ENCODE data around the gene SEMA3F.
"Not testable (repeated sequence)": the region's sequence is repeated elsewhere in the genome, so short reads cannot be mapped to it uniquely, and the experiment has no call there.

SEMA3F gene

GRCh38 chr3:50210176-50210509 is 55.0 kb downstream of the SEMA3F start:
- no peak overlapping the region for H3K4me3 ChIP-seq (ENCODE audit: low read depth in 1 of 2, low read length in 2 of 2)
- H3K36me3 ChIP-seq (ENCODE audit: control insufficient read depth in 1 of 2, insufficient read depth in 2 of 2, low read length in 2 of 2): no peaks in the 10 kb centered on the region
- no peak overlapping the region for H3K27ac ChIP-seq (ENCODE audit: low read length)
- H3K4me1 ChIP-seq (ENCODE audit: control insufficient read depth in 1 of 2, insufficient read depth in 2 of 2, low read length in 2 of 2): peaks cover 0 to 8% of the 10 kb centered on the region in 2 donors
- peaks cover 9% of the 10 kb centered on the region for H3K27me3 ChIP-seq (ENCODE audit: low read depth, low read length)
- no peaks in the 10 kb centered on the region for H3K9me3 ChIP-seq (ENCODE audit: control insufficient read depth in 1 of 2, low read length in 2 of 2)

GRCh38 chr3:50210510-50211367 is 55.6 kb downstream of the SEMA3F start:
- H3K27me3 ChIP-seq (ENCODE audit: low read depth, low read length): peaks cover 3% of the 10 kb centered on the region
- H3K36me3 ChIP-seq (ENCODE audit: control insufficient read depth in 1 of 2, insufficient read depth in 2 of 2, low read length in 2 of 2): no peaks in the 10 kb centered on the region
- H3K9me3 ChIP-seq (ENCODE audit: control insufficient read depth in 1 of 2, low read length in 2 of 2): no peaks in the 10 kb centered on the region
- no peak overlapping the region for H3K27ac ChIP-seq (ENCODE audit: low read length)
- peaks cover 0 to 2% of the 10 kb centered on the region in 2 donors for H3K4me1 ChIP-seq (ENCODE audit: control insufficient read depth in 1 of 2, insufficient read depth in 2 of 2, low read length in 2 of 2)
- H3K4me3 ChIP-seq (ENCODE audit: low read depth in 1 of 2, low read length in 2 of 2): no peak overlapping the region

GRCh38 chr3:50211368-50211717 is 56.2 kb downstream of the SEMA3F start:
- not testable (repeated sequence) for H3K9me3 ChIP-seq (ENCODE audit: control insufficient read depth in 1 of 2, low read length in 2 of 2); H3K27me3 ChIP-seq (ENCODE audit: low read depth, low read length); H3K27ac ChIP-seq (ENCODE audit: low read length); H3K4me3 ChIP-seq (ENCODE audit: low read depth in 1 of 2, low read length in 2 of 2); H3K36me3 ChIP-seq (ENCODE audit: control insufficient read depth in 1 of 2, insufficient read depth in 2 of 2, low read length in 2 of 2); H3K4me1 ChIP-seq (ENCODE audit: control insufficient read depth in 1 of 2, insufficient read depth in 2 of 2, low read length in 2 of 2)

- no peaks in the 10 kb centered on the region for H3K9me3 ChIP-seq (ENCODE audit: control insufficient read depth in 1 of 2, low read length in 2 of 2)
- H3K4me3 ChIP-seq (ENCODE audit: low read depth in 1 of 2, low read length in 2 of 2): no peak overlapping the region
- H3K27me3 ChIP-seq (ENCODE audit: low read depth, low read length): no peaks in the 10 kb centered on the region
- no peaks in the 10 kb centered on the region for H3K36me3 ChIP-seq (ENCODE audit: control insufficient read depth in 1 of 2, insufficient read depth in 2 of 2, low read length in 2 of 2)
- no peak overlapping the region for H3K27ac ChIP-seq (ENCODE audit: low read length)
- H3K4me1 ChIP-seq (ENCODE audit: control insufficient read depth in 1 of 2, insufficient read depth in 2 of 2, low read length in 2 of 2): no peaks in the 10 kb centered on the region
These were observed 56.8 kb downstream of the SEMA3F start for GRCh38 chr3:50211930-50212329.

- H3K27ac ChIP-seq (ENCODE audit: low read length): no peak overlapping the region
- no peaks in the 10 kb centered on the region for H3K9me3 ChIP-seq (ENCODE audit: control insufficient read depth in 1 of 2, low read length in 2 of 2)
- H3K27me3 ChIP-seq (ENCODE audit: low read depth, low read length): no peaks in the 10 kb centered on the region
- no peaks in the 10 kb centered on the region for H3K4me1 ChIP-seq (ENCODE audit: control insufficient read depth in 1 of 2, insufficient read depth in 2 of 2, low read length in 2 of 2)
- no peak overlapping the region for H3K4me3 ChIP-seq (ENCODE audit: low read depth in 1 of 2, low read length in 2 of 2)
- H3K36me3 ChIP-seq (ENCODE audit: control insufficient read depth in 1 of 2, insufficient read depth in 2 of 2, low read length in 2 of 2): no peaks in the 10 kb centered on the region
These were observed 57.4 kb downstream of the SEMA3F start for GRCh38 chr3:50212502-50212901.

- Histone ChIP-seq H3K4me3 (ENCODE audit: low read depth in 1 of 2, low read length in 2 of 2) (no peak overlapping the region), H3K4me1 (ENCODE audit: control insufficient read depth in 1 of 2, insufficient read depth in 2 of 2, low read length in 2 of 2) (no peaks in the 10 kb centered on the region), H3K27me3 (ENCODE audit: low read depth, low read length) (no peaks in the 10 kb centered on the region), H3K27ac (ENCODE audit: low read length) (no peak overlapping the region), H3K9me3 (ENCODE audit: control insufficient read depth in 1 of 2, low read length in 2 of 2) (no peaks in the 10 kb centered on the region), H3K36me3 (ENCODE audit: control insufficient read depth in 1 of 2, insufficient read depth in 2 of 2, low read length in 2 of 2) (no peaks in the 10 kb centered on the region)
These were observed 57.8 kb downstream of the SEMA3F start for GRCh38 chr3:50212971-50213370.

GRCh38 chr3:50213373-50213772 is 58.2 kb downstream of the SEMA3F start:
- Histone ChIP-seq H3K4me3 (ENCODE audit: low read depth in 1 of 2, low read length in 2 of 2) (no peak overlapping the region), H3K4me1 (ENCODE audit: control insufficient read depth in 1 of 2, insufficient read depth in 2 of 2, low read length in 2 of 2) (no peaks in the 10 kb centered on the region), H3K36me3 (ENCODE audit: control insufficient read depth in 1 of 2, insufficient read depth in 2 of 2, low read length in 2 of 2) (no peaks in the 10 kb centered on the region), H3K27ac (ENCODE audit: low read length) (no peak overlapping the region), H3K27me3 (ENCODE audit: low read depth, low read length) (no peaks in the 10 kb centered on the region), H3K9me3 (ENCODE audit: control insufficient read depth in 1 of 2, low read length in 2 of 2) (no peaks in the 10 kb centered on the region)

- H3K27ac ChIP-seq (ENCODE audit: low read length): no peak overlapping the region
- no peaks in the 10 kb centered on the region for H3K36me3 ChIP-seq (ENCODE audit: control insufficient read depth in 1 of 2, insufficient read depth in 2 of 2, low read length in 2 of 2)
- no peaks in the 10 kb centered on the region for H3K27me3 ChIP-seq (ENCODE audit: low read depth, low read length)
These were observed 59.7 kb downstream of the SEMA3F start for GRCh38 chr3:50214824-50215223.

GRCh38 chr3:50215529-50215928 is 60.4 kb downstream of the SEMA3F start:
- Histone ChIP-seq H3K4me1 (ENCODE audit: control insufficient read depth in 1 of 2, insufficient read depth in 2 of 2, low read length in 2 of 2) (no peaks in the 10 kb centered on the region), H3K4me3 (ENCODE audit: low read depth in 1 of 2, low read length in 2 of 2) (no peak overlapping the region), H3K36me3 (ENCODE audit: control insufficient read depth in 1 of 2, insufficient read depth in 2 of 2, low read length in 2 of 2) (no peaks in the 10 kb centered on the region), H3K27me3 (ENCODE audit: low read depth, low read length) (no peaks in the 10 kb centered on the region), H3K9me3 (ENCODE audit: control insufficient read depth in 1 of 2, low read length in 2 of 2) (no peaks in the 10 kb centered on the region), H3K27ac (ENCODE audit: low read length) (no peak overlapping the region)

More at GRCh38 chr3:50214824-50215223, 59.7 kb downstream of the SEMA3F start:
- Histone ChIP-seq H3K9me3 (ENCODE audit: control insufficient read depth in 1 of 2, low read length in 2 of 2) (no peaks in the 10 kb centered on the region), H3K4me1 (ENCODE audit: control insufficient read depth in 1 of 2, insufficient read depth in 2 of 2, low read length in 2 of 2) (no peaks in the 10 kb centered on the region), H3K4me3 (ENCODE audit: low read depth in 1 of 2, low read length in 2 of 2) (no peak overlapping the region)

GRCh38 chr3:50217681-50218080 is 62.6 kb downstream of the SEMA3F start:
- Histone ChIP-seq H3K4me3 (ENCODE audit: low read depth in 1 of 2, low read length in 2 of 2) (no peak overlapping the region), H3K9me3 (ENCODE audit: control insufficient read depth in 1 of 2, low read length in 2 of 2) (no peaks in the 10 kb centered on the region), H3K36me3 (ENCODE audit: control insufficient read depth in 1 of 2, insufficient read depth in 2 of 2, low read length in 2 of 2) (no peaks in the 10 kb centered on the region), H3K27me3 (ENCODE audit: low read depth, low read length) (no peaks in the 10 kb centered on the region), H3K27ac (ENCODE audit: low read length) (no peak overlapping the region), H3K4me1 (ENCODE audit: control insufficient read depth in 1 of 2, insufficient read depth in 2 of 2, low read length in 2 of 2) (no peaks in the 10 kb centered on the region)

- H3K4me1 ChIP-seq (ENCODE audit: control insufficient read depth in 1 of 2, insufficient read depth in 2 of 2, low read length in 2 of 2): no peaks in the 10 kb centered on the region
- no peaks in the 10 kb centered on the region for H3K36me3 ChIP-seq (ENCODE audit: control insufficient read depth in 1 of 2, insufficient read depth in 2 of 2, low read length in 2 of 2)
- H3K9me3 ChIP-seq (ENCODE audit: control insufficient read depth in 1 of 2, low read length in 2 of 2): no peaks in the 10 kb centered on the region
- H3K27me3 ChIP-seq (ENCODE audit: low read depth, low read length): no peaks in the 10 kb centered on the region
- no peak overlapping the region for H3K4me3 ChIP-seq (ENCODE audit: low read depth in 1 of 2, low read length in 2 of 2)
- H3K27ac ChIP-seq (ENCODE audit: low read length): no peak overlapping the region
These were observed 63.3 kb downstream of the SEMA3F start for GRCh38 chr3:50218448-50218847.

- Histone ChIP-seq H3K27ac (ENCODE audit: low read length) (no peak overlapping the region), H3K36me3 (ENCODE audit: control insufficient read depth in 1 of 2, insufficient read depth in 2 of 2, low read length in 2 of 2) (no peaks in the 10 kb centered on the region), H3K27me3 (ENCODE audit: low read depth, low read length) (no peaks in the 10 kb centered on the region), H3K9me3 (ENCODE audit: control insufficient read depth in 1 of 2, low read length in 2 of 2) (no peaks in the 10 kb centered on the region), H3K4me3 (ENCODE audit: low read depth in 1 of 2, low read length in 2 of 2) (no peak overlapping the region), H3K4me1 (ENCODE audit: control insufficient read depth in 1 of 2, insufficient read depth in 2 of 2, low read length in 2 of 2) (no peaks in the 10 kb centered on the region)
These were observed 64.2 kb downstream of the SEMA3F start for GRCh38 chr3:50219285-50219684.

Data from muscle layer of duodenum (tissue), 2 donors.